ENCODE measurements around the gene PBX4.

Gene PBX4

DNA sequence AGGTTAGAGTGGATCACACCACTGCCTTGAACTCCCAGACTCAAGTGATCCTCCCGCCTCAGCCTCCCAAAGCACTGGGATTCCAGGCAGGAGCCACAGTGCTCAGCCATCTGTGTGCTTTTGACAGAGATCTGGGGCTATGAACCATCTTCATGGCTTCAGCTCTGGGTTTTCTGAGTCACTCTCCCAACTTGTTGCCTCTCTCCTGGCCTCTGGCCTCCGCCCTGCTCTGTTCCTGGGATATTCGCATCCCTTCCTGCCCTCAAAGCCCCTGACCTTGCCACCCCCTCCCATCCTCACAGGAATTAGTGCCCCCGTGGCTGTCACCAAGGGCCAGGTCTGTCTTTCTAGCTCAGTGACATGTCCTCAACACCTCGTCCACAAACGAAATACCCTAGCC lies 30.7 kb upstream of the PBX4 start:
- no peaks in the 10 kb centered on the region for H3K9me3 ChIP-seq (ENCODE audit: control insufficient read depth, low read length)
- no peak for DNase-seq
- no peaks in the 10 kb centered on the region for H3K4me1 ChIP-seq (ENCODE audit: control insufficient read depth, insufficient read depth, low read length, poor library complexity, severe bottlenecking)
- peaks cover 78% of the 10 kb centered on the region for H3K36me3 ChIP-seq (ENCODE audit: control insufficient read depth, insufficient read depth, low read length)
- H3K27ac ChIP-seq (ENCODE audit: insufficient read depth, low read length, poor library complexity, severe bottlenecking) = no peak overlapping the region
- H3K27me3 ChIP-seq (replicated peaks; ENCODE audit: control insufficient read depth, insufficient read depth, low read length, poor library complexity, severe bottlenecking) = no peaks in the 10 kb centered on the region
- H3K4me3 ChIP-seq (ENCODE audit: insufficient read depth, low read depth, low read length, poor library complexity, severe bottlenecking) = no peak overlapping the region

DNA sequence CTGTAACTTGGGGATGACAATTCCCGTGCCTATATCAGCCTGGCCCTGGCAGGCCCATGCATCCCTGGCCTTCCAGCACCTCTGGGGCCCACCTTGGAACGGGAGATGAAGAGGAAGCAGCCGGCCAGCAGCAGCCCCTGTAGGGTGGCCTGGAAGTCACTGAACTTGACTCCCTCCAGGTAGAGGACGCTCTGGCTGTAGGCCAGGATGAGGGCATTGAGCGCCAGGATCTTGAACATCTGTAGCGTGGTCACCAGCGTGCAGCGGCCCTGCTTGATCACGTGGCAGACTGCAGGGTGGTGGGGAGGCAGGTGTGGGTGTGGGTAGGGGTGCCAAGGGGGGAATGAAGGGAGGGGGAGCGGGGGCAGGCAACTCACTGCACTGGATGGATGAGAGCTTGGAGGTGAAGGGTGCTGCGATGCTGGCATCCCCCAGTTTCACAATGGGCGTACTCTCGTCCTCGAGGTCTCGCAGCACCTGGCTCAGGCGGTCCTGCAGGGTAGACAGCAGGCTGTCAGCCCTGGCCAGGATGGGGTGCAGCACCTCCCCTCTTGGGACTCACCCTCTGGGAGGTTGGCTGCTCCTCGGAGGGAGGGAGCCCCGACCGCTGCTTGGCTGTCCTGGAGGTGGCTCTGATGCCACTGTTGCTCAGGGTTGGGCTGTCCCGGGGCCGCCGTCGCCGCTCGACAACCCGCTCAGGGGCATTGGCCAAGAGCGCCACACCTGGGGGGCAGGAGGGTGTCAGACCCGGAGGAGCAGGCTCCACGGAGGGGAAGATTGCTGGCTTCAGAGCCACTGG lies 28.7 kb upstream of the PBX4 start:
- no peak overlapping the region for H3K27ac ChIP-seq (ENCODE audit: insufficient read depth, low read length, poor library complexity, severe bottlenecking)
- DNase-seq = no peak
- H3K27me3 ChIP-seq (replicated peaks; ENCODE audit: control insufficient read depth, insufficient read depth, low read length, poor library complexity, severe bottlenecking) = no peaks in the 10 kb centered on the region
- peaks cover 9% of the 10 kb centered on the region for H3K4me1 ChIP-seq (ENCODE audit: control insufficient read depth, insufficient read depth, low read length, poor library complexity, severe bottlenecking)
- peaks cover 59% of the 10 kb centered on the region for H3K36me3 ChIP-seq (ENCODE audit: control insufficient read depth, insufficient read depth, low read length)
- no peaks in the 10 kb centered on the region for H3K9me3 ChIP-seq (ENCODE audit: control insufficient read depth, low read length)
- no peak overlapping the region for H3K4me3 ChIP-seq (ENCODE audit: insufficient read depth, low read depth, low read length, poor library complexity, severe bottlenecking)

DNA sequence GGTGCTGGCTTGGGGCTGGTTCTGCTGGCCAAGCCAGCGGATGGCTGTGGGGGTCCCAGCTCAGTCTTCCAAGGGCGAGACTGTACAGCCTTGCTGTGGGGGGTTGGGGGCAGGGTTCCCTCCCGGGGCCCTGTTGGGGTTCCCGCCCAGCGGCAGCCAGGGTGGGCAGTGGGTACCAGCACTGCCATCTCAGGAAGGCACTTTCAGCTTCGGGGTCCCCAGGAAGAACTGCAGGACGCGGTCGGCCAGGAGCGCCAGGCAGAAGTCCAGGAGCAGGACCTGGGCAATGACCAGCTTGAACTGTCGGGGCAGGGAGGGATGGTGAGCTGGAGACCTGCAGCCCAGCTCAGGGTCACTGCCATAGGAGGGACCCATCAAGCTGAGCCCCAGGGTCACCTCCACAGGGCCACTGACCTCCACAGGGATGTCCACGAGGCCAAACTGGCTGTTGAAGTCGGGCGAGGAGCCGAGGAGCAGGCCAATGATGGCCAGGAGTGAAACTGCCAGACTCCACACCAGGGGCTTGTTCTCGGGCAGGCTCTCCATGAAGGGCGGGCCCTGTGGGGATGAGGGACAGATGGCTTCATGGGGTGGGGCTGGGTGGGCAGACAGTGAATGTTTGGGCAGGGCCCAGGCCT lies 26.9 kb upstream of the PBX4 start:
- Histone ChIP-seq H3K27me3 (replicated peaks; ENCODE audit: control insufficient read depth, insufficient read depth, low read length, poor library complexity, severe bottlenecking) (no peaks in the 10 kb centered on the region), H3K27ac (ENCODE audit: insufficient read depth, low read length, poor library complexity, severe bottlenecking) (no peak overlapping the region), H3K4me1 (ENCODE audit: control insufficient read depth, insufficient read depth, low read length, poor library complexity, severe bottlenecking) (peaks cover 14% of the 10 kb centered on the region), H3K9me3 (ENCODE audit: control insufficient read depth, low read length) (no peaks in the 10 kb centered on the region), H3K36me3 (ENCODE audit: control insufficient read depth, insufficient read depth, low read length) (peaks cover 46% of the 10 kb centered on the region), H3K4me3 (ENCODE audit: insufficient read depth, low read depth, low read length, poor library complexity, severe bottlenecking) (no peak overlapping the region)
- DNase-seq = no peak

DNA sequence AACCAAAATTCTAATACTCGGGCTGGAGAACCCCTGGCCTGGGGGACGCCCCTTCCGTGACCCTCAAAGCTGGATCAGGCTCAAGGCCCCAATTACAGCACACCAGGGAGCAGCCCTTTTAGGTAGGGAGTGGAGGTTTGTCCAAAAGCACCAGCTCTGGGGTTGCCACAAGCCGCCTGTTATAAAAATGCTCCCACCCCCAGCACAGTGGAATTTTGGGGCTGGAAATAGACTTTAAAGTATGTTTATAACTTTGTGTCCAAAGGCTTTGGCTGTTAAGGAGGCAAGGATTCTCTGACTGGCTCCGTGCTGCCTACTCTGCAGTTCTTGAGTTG lies 25.5 kb upstream of the PBX4 start:
- Histone ChIP-seq H3K4me3 (ENCODE audit: insufficient read depth, low read depth, low read length, poor library complexity, severe bottlenecking) (peak overlapping the region; percentile 86), H3K36me3 (ENCODE audit: control insufficient read depth, insufficient read depth, low read length) (peaks cover 46% of the 10 kb centered on the region), H3K27ac (ENCODE audit: insufficient read depth, low read length, poor library complexity, severe bottlenecking) (peak overlapping the region; percentile 93), H3K4me1 (ENCODE audit: control insufficient read depth, insufficient read depth, low read length, poor library complexity, severe bottlenecking) (peaks cover 14% of the 10 kb centered on the region), H3K9me3 (ENCODE audit: control insufficient read depth, low read length) (no peaks in the 10 kb centered on the region), H3K27me3 (replicated peaks; ENCODE audit: control insufficient read depth, insufficient read depth, low read length, poor library complexity, severe bottlenecking) (no peaks in the 10 kb centered on the region)
- no peak for DNase-seq

DNA sequence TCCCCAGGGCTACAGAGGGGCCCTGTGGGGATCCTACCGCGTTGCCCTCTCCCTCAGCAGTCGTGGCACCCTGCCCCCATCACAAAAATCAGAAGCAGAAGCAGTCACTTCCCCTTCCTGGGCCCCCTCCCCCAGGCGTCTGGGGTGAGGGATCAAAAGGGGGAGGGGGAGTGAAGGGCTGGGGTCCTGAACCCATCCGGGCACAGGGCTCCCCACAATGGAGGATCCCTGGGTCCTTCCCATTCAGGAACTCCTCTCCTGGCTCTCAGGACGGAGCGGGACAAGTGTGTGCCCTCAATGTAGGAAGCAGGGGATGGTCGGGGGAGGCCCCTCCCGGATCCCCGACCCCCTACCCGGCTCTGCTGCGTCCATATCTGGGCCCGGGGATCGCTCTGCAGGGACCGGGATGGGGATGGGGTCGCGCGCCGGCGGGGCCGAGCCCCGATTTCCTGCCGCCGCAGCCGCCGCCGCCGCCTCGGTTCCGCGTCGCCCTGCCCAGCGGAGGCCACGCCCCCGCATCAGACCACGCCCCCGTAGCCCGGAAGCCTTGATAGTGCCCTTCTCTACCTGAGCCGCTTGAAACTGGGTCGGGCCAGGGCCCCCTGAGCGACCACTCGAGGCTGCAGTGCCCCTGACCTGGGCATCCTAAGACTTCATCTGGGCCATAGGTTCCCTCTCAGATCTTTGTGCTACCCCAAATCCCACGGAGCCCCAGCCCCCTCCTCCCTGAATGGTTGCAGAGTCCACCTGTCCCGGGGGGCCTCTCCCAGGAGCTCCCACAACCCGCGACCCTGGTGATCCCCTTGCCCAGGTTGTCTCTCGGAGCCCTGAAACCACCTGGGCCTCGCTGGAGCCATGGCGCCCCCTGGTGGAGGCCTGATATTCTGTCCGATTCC lies 24.9 kb upstream of the PBX4 start, which contains the start of gene GMIP:
TSS of gene GMIP (minus strand) at position 500 of the 896 bp plus-strand sequence. CDS start at position 372, 128 bp downstream.
- peak within 1 kb of the TSS; percentile 86 for H3K4me3 ChIP-seq (ENCODE audit: insufficient read depth, low read depth, low read length, poor library complexity, severe bottlenecking)
- H3K36me3 ChIP-seq (ENCODE audit: control insufficient read depth, insufficient read depth, low read length) = peaks cover 48% of the 10 kb centered on the region
- H3K4me1 ChIP-seq (ENCODE audit: control insufficient read depth, insufficient read depth, low read length, poor library complexity, severe bottlenecking) = peaks cover 14% of the 10 kb centered on the region
- no peaks in the 10 kb centered on the region for H3K27me3 ChIP-seq (replicated peaks; ENCODE audit: control insufficient read depth, insufficient read depth, low read length, poor library complexity, severe bottlenecking)
- peak within 1 kb of the TSS; percentile 93 for H3K27ac ChIP-seq (ENCODE audit: insufficient read depth, low read length, poor library complexity, severe bottlenecking)
- H3K9me3 ChIP-seq (ENCODE audit: control insufficient read depth, low read length) = no peaks in the 10 kb centered on the region
- DNase-seq = peak; percentile 75 to 84 (median 83)

DNA sequence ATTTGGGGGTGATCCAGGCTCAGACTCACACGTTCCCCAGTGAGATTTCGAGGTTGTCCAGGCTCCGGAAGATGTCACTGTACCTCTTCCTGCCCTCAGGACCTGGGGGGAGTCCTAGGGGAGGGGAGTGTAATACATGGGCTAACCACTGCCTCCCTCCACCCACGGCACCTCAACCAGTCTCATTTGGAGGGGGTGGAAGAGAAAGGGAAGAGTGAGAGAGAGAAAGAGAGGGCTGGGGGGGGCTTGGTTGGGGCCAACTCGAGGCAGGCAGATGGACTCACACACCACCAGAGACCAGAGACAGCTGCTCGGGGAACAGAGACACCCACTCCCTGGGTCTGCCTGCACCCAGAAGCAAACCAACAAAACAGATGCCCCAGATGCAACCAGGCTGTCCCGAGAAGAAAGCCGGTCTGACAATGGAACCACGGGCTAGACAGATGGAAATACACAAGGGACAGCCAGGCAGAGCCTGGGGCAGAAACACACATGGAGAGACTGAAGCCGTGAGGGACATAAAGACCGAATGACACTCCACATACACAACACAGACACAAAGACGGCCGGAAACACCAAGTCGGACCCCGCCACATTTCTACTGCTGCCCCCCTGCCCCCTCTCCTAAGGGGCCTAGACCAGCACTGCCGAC lies 24.1 kb upstream of the PBX4 start:
- peaks cover 14% of the 10 kb centered on the region for H3K4me1 ChIP-seq (ENCODE audit: control insufficient read depth, insufficient read depth, low read length, poor library complexity, severe bottlenecking)
- H3K27ac ChIP-seq (ENCODE audit: insufficient read depth, low read length, poor library complexity, severe bottlenecking) = peak overlapping the region; percentile 93
- peaks cover 51% of the 10 kb centered on the region for H3K36me3 ChIP-seq (ENCODE audit: control insufficient read depth, insufficient read depth, low read length)
- peak in 2 of 3 donors; percentile 9 to 25 for DNase-seq
- no peaks in the 10 kb centered on the region for H3K9me3 ChIP-seq (ENCODE audit: control insufficient read depth, low read length)
- H3K4me3 ChIP-seq (ENCODE audit: insufficient read depth, low read depth, low read length, poor library complexity, severe bottlenecking) = peak overlapping the region; percentile 86
- no peaks in the 10 kb centered on the region for H3K27me3 ChIP-seq (replicated peaks; ENCODE audit: control insufficient read depth, insufficient read depth, low read length, poor library complexity, severe bottlenecking)

DNA sequence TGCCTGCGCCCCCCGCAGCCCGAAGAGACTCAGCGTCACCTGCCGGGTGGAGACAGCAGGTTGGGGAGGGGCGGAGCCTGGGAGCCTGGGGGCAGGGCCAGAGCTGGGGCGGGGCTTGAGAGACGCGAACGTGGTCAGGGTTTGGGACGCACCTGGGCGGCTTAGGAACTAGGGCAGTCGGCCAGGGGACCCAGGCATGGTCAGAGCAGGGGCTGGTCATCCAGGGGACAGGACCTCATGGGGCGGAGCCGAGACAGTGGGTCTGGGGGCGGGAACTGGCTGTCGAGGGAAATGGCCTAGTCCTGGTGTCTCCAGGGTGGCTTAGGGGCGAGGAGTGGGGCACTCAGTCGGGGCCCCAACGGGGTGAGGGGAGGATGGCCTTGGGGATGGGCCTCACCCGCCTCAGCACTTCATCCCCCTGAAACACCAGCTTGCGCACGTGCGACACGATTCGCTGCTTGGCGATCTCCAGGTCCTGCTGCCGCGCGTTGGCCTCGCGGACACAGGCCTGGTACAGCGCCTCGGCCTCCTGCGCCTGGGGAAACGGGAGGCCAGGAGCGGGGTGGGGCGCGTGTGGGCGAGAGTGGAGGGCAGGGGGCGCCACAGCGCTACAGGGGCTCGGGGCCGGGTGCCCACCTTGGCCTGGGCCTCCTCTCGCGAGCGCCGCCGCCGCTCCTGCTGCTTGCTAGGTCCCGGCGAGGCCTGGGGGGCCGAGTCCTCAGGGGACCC lies 19.2 kb upstream of the PBX4 start:
- Histone ChIP-seq H3K27me3 (replicated peaks; ENCODE audit: control insufficient read depth, insufficient read depth, low read length, poor library complexity, severe bottlenecking) (no peaks in the 10 kb centered on the region), H3K27ac (ENCODE audit: insufficient read depth, low read length, poor library complexity, severe bottlenecking) (no peak overlapping the region), H3K9me3 (ENCODE audit: control insufficient read depth, low read length) (no peaks in the 10 kb centered on the region), H3K4me3 (ENCODE audit: insufficient read depth, low read depth, low read length, poor library complexity, severe bottlenecking) (no peak overlapping the region), H3K36me3 (ENCODE audit: control insufficient read depth, insufficient read depth, low read length) (peaks cover 70% of the 10 kb centered on the region), H3K4me1 (ENCODE audit: control insufficient read depth, insufficient read depth, low read length, poor library complexity, severe bottlenecking) (peaks cover 18% of the 10 kb centered on the region)
- DNase-seq = no peak

DNA sequence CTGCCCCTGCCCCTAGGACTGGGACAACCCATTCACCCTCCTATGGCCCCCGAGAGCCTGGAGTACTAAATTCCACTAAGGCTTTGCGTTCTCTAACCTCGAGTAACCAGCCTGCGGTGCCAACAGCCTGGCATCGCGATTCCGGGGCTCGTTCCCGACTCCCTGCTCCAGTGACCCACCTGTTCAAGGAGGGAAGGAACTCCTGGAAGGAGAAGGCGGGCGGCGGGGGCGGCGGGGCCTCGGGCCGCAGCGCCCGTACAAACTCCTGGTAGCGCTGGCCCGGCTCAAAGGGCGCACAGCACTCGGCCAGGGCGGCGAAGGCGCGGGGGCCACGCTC lies 18.7 kb upstream of the PBX4 start:
- H3K27me3 ChIP-seq (replicated peaks; ENCODE audit: control insufficient read depth, insufficient read depth, low read length, poor library complexity, severe bottlenecking) = no peaks in the 10 kb centered on the region
- peaks cover 14% of the 10 kb centered on the region for H3K4me1 ChIP-seq (ENCODE audit: control insufficient read depth, insufficient read depth, low read length, poor library complexity, severe bottlenecking)
- DNase-seq = no peak
- peaks cover 75% of the 10 kb centered on the region for H3K36me3 ChIP-seq (ENCODE audit: control insufficient read depth, insufficient read depth, low read length)
- no peak overlapping the region for H3K27ac ChIP-seq (ENCODE audit: insufficient read depth, low read length, poor library complexity, severe bottlenecking)
- no peak overlapping the region for H3K4me3 ChIP-seq (ENCODE audit: insufficient read depth, low read depth, low read length, poor library complexity, severe bottlenecking)
- no peaks in the 10 kb centered on the region for H3K9me3 ChIP-seq (ENCODE audit: control insufficient read depth, low read length)

DNA sequence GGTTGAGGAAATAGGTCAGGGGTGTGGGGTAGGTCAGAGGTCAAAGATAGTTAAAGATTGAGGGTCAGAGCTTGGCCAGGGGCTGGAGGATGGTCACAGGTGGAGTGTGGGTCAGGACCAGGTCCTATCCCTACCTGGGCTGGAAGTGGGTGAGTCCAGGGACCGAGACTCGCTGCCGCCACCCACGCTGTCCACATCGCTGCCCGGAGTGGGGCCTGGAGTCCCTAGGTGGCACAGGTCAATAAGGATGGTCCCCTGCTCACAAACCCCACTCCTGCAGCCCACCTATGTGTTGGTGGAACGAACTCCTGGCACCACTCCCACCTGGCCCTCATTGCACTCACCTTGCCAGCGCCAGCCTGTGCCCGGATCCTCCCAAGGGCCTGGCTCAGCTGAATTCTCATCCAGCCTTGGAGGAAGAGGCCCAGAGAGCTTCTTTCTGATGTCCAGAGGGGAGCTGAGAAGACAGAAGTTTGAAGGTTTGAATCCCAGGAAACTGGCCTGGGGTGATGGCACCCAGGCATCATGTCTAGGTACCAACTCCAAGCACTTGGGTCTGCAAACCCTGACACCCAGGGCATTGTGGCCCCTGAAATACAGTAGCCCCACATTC lies 18.2 kb upstream of the PBX4 start:
- Histone ChIP-seq H3K27ac (ENCODE audit: insufficient read depth, low read length, poor library complexity, severe bottlenecking) (no peak overlapping the region), H3K36me3 (ENCODE audit: control insufficient read depth, insufficient read depth, low read length) (peaks cover 75% of the 10 kb centered on the region), H3K9me3 (ENCODE audit: control insufficient read depth, low read length) (no peaks in the 10 kb centered on the region), H3K27me3 (replicated peaks; ENCODE audit: control insufficient read depth, insufficient read depth, low read length, poor library complexity, severe bottlenecking) (no peaks in the 10 kb centered on the region), H3K4me1 (ENCODE audit: control insufficient read depth, insufficient read depth, low read length, poor library complexity, severe bottlenecking) (peaks cover 9% of the 10 kb centered on the region), H3K4me3 (ENCODE audit: insufficient read depth, low read depth, low read length, poor library complexity, severe bottlenecking) (no peak overlapping the region)
- no peak for DNase-seq

Measured in effector memory CD4-positive, alpha-beta T cell (primary cell).